Urinary bladder (tissue), 4 donors: ENCODE results near the gene ADGRG1. TPM values are rescaled to one million over a fixed set of nuclear protein-coding genes. Genes with fewer than 3 reads are reported as not detected.
A peak's percentile ranks its signal among the peaks of the same experiment; 100 is the strongest.

ENCODE experiments used
- DNase-seq: peaks from one replicate; pipeline ENCODE4 v3.0.0-alpha.2; 2015; ENCODE audit errors: extremely low spot score
- H3K27ac ChIP-seq: one replicate; pipeline ENCODE4 v1.5.1; 2013; ENCODE audit warnings: low read depth, mild to moderate bottlenecking, moderate library complexity
- H3K36me3 ChIP-seq: one replicate; pipeline ENCODE4 v1.6.1; 2013; ENCODE audit warnings: mild to moderate bottlenecking, moderate library complexity; ENCODE audit not compliant: insufficient read depth
- H3K4me1 ChIP-seq: one replicate; pipeline ENCODE4 v1.6.1; 2013; ENCODE audit warnings: mild to moderate bottlenecking, moderate library complexity; ENCODE audit not compliant: insufficient read depth
- H3K4me3 ChIP-seq: one replicate; pipeline ENCODE4 v1.5.1; 2013; ENCODE audit warnings: low read depth, low read length
- WGBS: extraction: QIAGEN DNeasy Blood & Tissue Kit; methylation state at CpG from one replicate; pipeline ENCODE4 v1.1.7; 2013; 5-methylcytosine and 5-hydroxymethylcytosine counted together
- polyA plus RNA-seq: library from polyadenylated mRNA; stranded (reverse); fragments of 200-250 nt; gene quantifications from one replicate; pipeline ENCODE4 v1.2.3, GENCODE V29; 2013
- total RNA-seq: library from RNA; depleted of rRNA; stranded (reverse); fragments of >200 nt; gene quantifications from one replicate; pipeline ENCODE4 v1.2.3, GENCODE V29; 2014
- donor health status: healthy with polysubstance abuse.
- donor health status: healthy.

ADGRG1 gene
- total and polyA plus RNA-seq, 2 donors = 11.5 to 36.1 TPM

GRCh38 chr16:57610611-57611010 is 17.8 kb upstream of the ADGRG1 start:
- Histone ChIP-seq H3K27ac (no peak overlapping the region), H3K4me1 (no peaks in the 10 kb centered on the region), H3K4me3 (no peak overlapping the region), H3K36me3 (no peaks in the 10 kb centered on the region)
- DNase-seq = no peak
- 88% methylated on average over 4 of the region's 4 CpGs for WGBS

GRCh38 chr16:57611181-57611580 is 17.2 kb upstream of the ADGRG1 start:
- WGBS = 80% methylated on average over 3 of the region's 3 CpGs

GRCh38 chr16:57611706-57612105 is 16.7 kb upstream of the ADGRG1 start:
- H3K4me3 ChIP-seq = no peak overlapping the region
- no peaks in the 10 kb centered on the region for H3K36me3 ChIP-seq
- no peak for DNase-seq
- WGBS = 77% methylated on average over 4 of the region's 4 CpGs
- no peaks in the 10 kb centered on the region for H3K4me1 ChIP-seq
- H3K27ac ChIP-seq = no peak overlapping the region

More at GRCh38 chr16:57611181-57611580, 17.2 kb upstream of the ADGRG1 start:
- Histone ChIP-seq H3K36me3 (no peaks in the 10 kb centered on the region), H3K27ac (no peak overlapping the region), H3K4me1 (no peaks in the 10 kb centered on the region), H3K4me3 (no peak overlapping the region)
- no peak for DNase-seq

GRCh38 chr16:57612494-57612893 is 15.9 kb upstream of the ADGRG1 start:
- Histone ChIP-seq H3K4me1 (no peaks in the 10 kb centered on the region), H3K36me3 (no peaks in the 10 kb centered on the region), H3K4me3 (no peak overlapping the region), H3K27ac (no peak overlapping the region)
- no peak for DNase-seq
- 79% methylated on average over 8 of the region's 8 CpGs for WGBS

DNA sequence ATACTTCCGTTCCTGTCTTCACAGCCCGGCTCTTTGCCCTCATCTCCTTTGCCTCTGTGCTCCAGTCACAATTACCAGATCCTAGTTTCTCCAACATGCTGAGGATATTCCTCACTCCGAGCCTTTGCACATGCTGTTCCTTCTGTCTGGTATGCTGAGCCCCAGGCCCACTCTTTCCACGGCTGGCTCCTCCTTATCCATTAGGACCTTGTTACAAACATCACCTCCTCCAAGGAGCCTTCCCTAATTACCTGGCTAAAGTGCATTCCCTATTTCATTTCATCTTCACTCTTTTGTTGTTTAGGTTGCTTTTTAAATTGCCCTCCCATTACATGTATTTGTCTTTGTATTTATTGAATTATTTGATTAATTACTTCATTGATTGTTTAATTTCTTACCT is 14.9 kb upstream of the ADGRG1 start:
- no peak for DNase-seq
- Histone ChIP-seq H3K4me3 (no peak overlapping the region), H3K27ac (no peak overlapping the region), H3K36me3 (no peaks in the 10 kb centered on the region), H3K4me1 (no peaks in the 10 kb centered on the region)
- WGBS = 64% methylated on average over 4 of the region's 4 CpGs

DNA sequence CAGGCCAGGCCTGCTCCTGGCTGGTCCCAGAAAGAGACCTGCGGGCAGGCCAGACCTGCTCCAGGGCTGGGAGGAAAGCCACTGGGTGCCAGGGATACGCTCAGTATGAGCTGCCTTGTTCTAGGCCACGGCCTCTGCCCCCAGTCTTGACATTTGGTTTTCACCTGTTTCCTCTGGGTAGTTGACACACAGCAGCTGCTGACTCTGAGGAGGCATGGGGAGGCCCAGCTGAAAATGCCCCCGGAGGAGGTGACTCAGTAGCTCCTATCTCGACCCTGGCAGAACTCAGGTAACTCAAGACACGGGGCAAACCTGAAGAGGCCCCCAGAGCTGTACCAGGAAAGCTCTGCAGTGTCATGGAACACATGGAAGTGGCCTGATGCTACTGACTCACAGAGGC is 13.9 kb upstream of the ADGRG1 start:
- DNase-seq = no peak
- 78% methylated on average over 6 of the region's 6 CpGs for WGBS
- H3K36me3 ChIP-seq = no peaks in the 10 kb centered on the region
- no peak overlapping the region for H3K27ac ChIP-seq
- no peaks in the 10 kb centered on the region for H3K4me1 ChIP-seq
- H3K4me3 ChIP-seq = no peak overlapping the region

DNA sequence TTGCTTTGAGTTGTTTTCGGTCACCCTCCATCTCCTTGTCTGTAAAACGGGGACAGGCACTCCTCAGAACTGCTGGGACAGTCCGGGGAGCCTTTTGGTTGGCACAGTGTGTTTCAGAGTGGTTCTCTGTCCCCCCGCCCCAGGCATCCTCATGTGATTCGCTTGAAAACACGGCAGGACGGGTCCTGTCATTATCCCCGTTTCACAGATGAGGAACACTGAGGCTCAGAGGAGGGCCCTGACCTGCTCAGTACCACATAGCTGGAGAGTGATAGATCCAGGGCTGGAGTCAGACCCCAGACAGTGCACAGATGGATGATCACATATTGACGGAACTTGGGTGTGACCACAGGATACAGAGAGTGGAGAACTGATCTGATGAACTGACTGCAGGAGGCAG is 13.5 kb upstream of the ADGRG1 start:
- H3K4me1 ChIP-seq = no peaks in the 10 kb centered on the region
- DNase-seq = no peak
- H3K36me3 ChIP-seq = no peaks in the 10 kb centered on the region
- 90% methylated on average over 9 of the region's 9 CpGs for WGBS
- no peak overlapping the region for H3K27ac ChIP-seq
- H3K4me3 ChIP-seq = no peak overlapping the region

DNA sequence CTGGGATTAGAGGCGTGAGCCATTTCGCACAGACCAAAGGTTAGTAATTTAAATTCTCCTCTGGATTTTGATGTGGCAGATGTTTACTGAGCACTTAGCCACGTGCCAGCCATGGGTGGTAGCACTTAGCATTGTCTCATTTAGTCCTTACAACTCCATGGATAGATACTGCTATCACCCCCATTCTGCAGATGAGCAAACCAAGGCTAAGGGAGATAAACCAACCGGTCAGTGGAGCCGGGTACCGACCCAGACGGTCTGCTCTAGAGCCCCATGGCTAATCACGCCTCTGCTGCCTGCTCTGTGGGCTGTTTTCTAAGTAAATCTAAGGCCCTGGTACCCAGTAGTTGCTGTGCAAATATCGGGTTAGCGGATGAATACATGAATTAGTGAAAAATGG is 12.6 kb upstream of the ADGRG1 start:
- Histone ChIP-seq H3K36me3 (no peaks in the 10 kb centered on the region), H3K4me1 (no peaks in the 10 kb centered on the region), H3K4me3 (no peak overlapping the region), H3K27ac (no peak overlapping the region)
- 91% methylated on average over 10 of the region's 10 CpGs for WGBS
- no peak for DNase-seq

GRCh38 chr16:57616241-57616640 is 12.2 kb upstream of the ADGRG1 start:
- Histone ChIP-seq H3K27ac (no peak overlapping the region), H3K4me3 (no peak overlapping the region), H3K36me3 (no peaks in the 10 kb centered on the region), H3K4me1 (no peaks in the 10 kb centered on the region)
- 91% methylated on average over 7 of the region's 7 CpGs for WGBS
- no peak for DNase-seq

GRCh38 chr16:57616876-57617275 is 11.6 kb upstream of the ADGRG1 start:
- 82% methylated on average over 4 of the region's 4 CpGs for WGBS
- no peak for DNase-seq
- H3K4me1 ChIP-seq = no peaks in the 10 kb centered on the region
- no peak overlapping the region for H3K4me3 ChIP-seq
- H3K27ac ChIP-seq = no peak overlapping the region
- H3K36me3 ChIP-seq = no peaks in the 10 kb centered on the region

- WGBS = 90% methylated on average over 8 of the region's 8 CpGs
- Histone ChIP-seq H3K4me3 (no peak overlapping the region), H3K36me3 (no peaks in the 10 kb centered on the region), H3K4me1 (no peaks in the 10 kb centered on the region), H3K27ac (no peak overlapping the region)
- no peak for DNase-seq
Measured at GRCh38 chr16:57617604-57618111, 10.8 kb upstream of the ADGRG1 start.

DNA sequence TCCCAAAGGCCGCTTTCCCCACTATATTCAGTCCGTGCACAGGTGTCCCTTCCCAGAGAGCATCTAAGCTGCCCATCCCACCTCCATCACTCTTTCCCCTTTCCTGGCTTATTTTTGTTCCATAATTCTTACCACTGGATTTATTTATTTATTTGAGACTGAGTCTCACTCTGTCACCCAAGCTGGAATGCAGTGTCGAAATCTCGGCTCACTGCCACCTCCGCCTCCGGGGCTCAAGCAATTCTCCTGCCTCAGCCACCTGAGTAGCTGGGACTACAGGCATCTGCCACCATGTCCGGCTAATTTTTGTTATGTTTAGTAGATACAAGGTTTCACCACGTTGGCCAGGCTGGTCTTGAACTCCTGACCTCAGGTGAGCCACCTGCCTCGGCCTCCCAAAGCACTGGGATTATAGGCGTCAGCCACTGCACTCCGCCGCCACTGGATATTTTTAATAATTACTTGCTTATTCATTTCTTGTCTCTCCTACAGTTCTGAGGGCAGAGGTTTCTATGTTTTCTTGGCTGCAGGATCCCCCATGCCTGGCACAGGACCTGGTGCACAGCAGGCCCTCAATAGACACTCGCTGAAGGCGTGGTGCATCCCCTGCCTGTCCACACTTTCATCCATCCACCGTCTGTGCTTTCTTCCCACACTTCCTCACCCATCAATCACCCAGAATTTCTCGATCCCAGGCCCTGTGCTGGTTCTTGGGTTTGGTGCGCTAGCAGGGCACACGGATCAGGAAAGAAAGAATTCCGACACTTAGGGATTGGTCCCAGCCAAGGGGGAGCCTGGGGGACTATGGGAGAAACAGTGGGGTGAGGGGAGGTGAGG is 9.9 kb upstream of the ADGRG1 start:
- Histone ChIP-seq H3K4me1 (no peaks in the 10 kb centered on the region), H3K36me3 (no peaks in the 10 kb centered on the region), H3K4me3 (no peak overlapping the region), H3K27ac (peak overlapping the region; percentile 59)
- DNase-seq = no peak
- 84% methylated on average over 19 of the region's 19 CpGs for WGBS

GRCh38 chr16:57619133-57619605 is 9.3 kb upstream of the ADGRG1 start:
- 86% methylated on average over 8 of the region's 8 CpGs for WGBS
- no peaks in the 10 kb centered on the region for H3K4me1 ChIP-seq
- DNase-seq = no peak
- H3K4me3 ChIP-seq = no peak overlapping the region
- H3K36me3 ChIP-seq = no peaks in the 10 kb centered on the region
- H3K27ac ChIP-seq = peak overlapping the region; percentile 59

DNA sequence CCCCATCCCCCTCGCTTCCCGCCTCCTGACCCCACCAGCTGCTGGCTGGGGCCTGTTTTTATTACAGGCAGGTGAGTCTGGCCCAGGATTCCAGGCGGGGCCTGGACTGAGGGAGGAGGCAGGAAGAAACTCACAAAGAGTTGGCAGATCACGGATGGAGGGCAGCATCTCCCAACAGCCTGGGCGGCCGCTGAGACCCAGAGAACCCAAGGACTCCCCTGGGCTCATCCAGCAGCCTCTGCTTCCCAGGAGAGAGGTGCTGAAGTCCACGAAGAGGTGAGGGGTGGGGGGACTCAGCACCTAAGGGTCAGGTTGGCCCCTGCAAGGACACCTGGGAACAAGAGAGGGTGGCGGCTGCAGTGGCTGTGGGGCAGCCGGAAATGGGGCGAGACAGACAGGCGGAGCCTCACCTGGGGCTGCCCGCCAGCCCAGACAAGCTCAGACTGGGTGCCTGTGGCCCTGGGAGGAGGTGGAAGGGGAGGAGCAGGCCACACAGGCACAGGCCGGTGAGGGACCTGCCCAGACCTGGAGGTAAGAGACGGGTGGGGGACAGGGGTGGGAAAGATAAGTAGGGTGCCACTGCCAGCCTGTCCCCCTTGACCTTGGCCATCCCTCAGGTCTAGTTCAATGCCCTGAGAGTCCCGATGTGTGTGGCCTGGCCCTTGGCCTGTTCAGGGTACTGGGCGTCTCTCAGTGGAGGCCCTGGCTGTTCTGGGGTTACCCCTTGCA is 8.7 kb upstream of the ADGRG1 start:
- DNase-seq = peak; percentile 62
- Histone ChIP-seq H3K27ac (peak overlapping the region; percentile 55), H3K36me3 (no peaks in the 10 kb centered on the region), H3K4me1 (no peaks in the 10 kb centered on the region), H3K4me3 (peak overlapping the region; percentile 15)
- 79% methylated on average over 16 of the region's 16 CpGs for WGBS
